Smooth muscle cell (in vitro differentiated cells): ENCODE results near the gene CDK19. TPM values are rescaled to one million over a fixed set of nuclear protein-coding genes. Genes with fewer than 3 reads are reported as not detected.

Experiments
- DNase-seq: peaks from one replicate; lab custom pipeline; 2025; ENCODE audit not compliant: unreplicated experiment; lab: John Stamatoyannopoulos, UW
- H2AFZ ChIP-seq: fragments of 200-600 bp; sonication (generic); 2 replicates; pipeline ENCODE4 v1.6.0; 2016; ENCODE audit warnings: antibody characterized with exemption, low read depth, mild to moderate bottlenecking
- H3F3A ChIP-seq: fragments of 200-600 bp; sonication (generic); 2 replicates; pipeline ENCODE4 v1.6.0; 2017; ENCODE audit warnings: antibody characterized with exemption, low read depth
- H3K27ac ChIP-seq: fragments of 200-600 bp; sonication (generic); 2 replicates; pipeline ENCODE4 v1.5.1; 2016; ENCODE audit warnings: low read depth, mild to moderate bottlenecking
- H3K27me3 ChIP-seq: fragments of 200-600 bp; sonication (generic); 2 replicates; pipeline ENCODE4 v1.6.1; 2016; ENCODE audit warnings: low read depth, mild to moderate bottlenecking
- H3K36me3 ChIP-seq: fragments of 200-600 bp; sonication (generic); 2 replicates; pipeline ENCODE4 v1.5.1; 2016; ENCODE audit warnings: low read depth
- H3K4me1 ChIP-seq: fragments of 200-600 bp; sonication (generic); 2 replicates; pipeline ENCODE4 v1.5.1; 2016; ENCODE audit warnings: low read depth
- H3K4me2 ChIP-seq: fragments of 200-600 bp; sonication (generic); 2 replicates; pipeline ENCODE4 v1.6.0; 2016; ENCODE audit warnings: mild to moderate bottlenecking
- H3K4me3 ChIP-seq: fragments of 200-600 bp; sonication (generic); 2 replicates; pipeline ENCODE4 v1.5.1; 2016; ENCODE audit warnings: mild to moderate bottlenecking
- H3K79me2 ChIP-seq: fragments of 200-600 bp; sonication (generic); 2 replicates; pipeline ENCODE4 v1.6.0; 2016; ENCODE audit warnings: low read depth, mild to moderate bottlenecking
- H3K9ac ChIP-seq: fragments of 200-600 bp; sonication (generic); 2 replicates; pipeline ENCODE4 v1.6.0; 2016; ENCODE audit warnings: low read depth
- H3K9me3 ChIP-seq: fragments of 200-600 bp; sonication (generic); replicated peaks from 2 replicates; pipeline ENCODE4 v1.5.1; 2016; ENCODE audit warnings: low read depth
- H4K20me1 ChIP-seq: fragments of 200-600 bp; sonication (generic); 2 replicates; pipeline ENCODE4 v1.6.0; 2016; ENCODE audit warnings: low read depth
- CTCF ChIP-seq: fragments of 200-600 bp; sonication (generic); IDR thresholded peaks from 2 replicates; pipeline ENCODE4 v1.5.1; 2017; ENCODE audit warnings: borderline replicate concordance, mild to moderate bottlenecking, antibody characterized with exemption; ENCODE audit not compliant: insufficient read depth, poor library complexity, severe bottlenecking
- WGBS: methylation state at CpG from one replicate; pipeline ENCODE4 v1.1.7; 2016; ENCODE audit warnings: low lambda C conversion rate; 5-methylcytosine and 5-hydroxymethylcytosine counted together
- polyA plus RNA-seq: library from polyadenylated mRNA; unstranded; fragments of >200 nt; fragmentation: Nextera tagmentation; extraction: Ambion mirVana; gene quantifications from 2 replicates; pipeline ENCODE4 v1.2.1, GENCODE V29; 2016
- total RNA-seq: library from RNA; depleted of rRNA; stranded (reverse); fragments of >200 nt; gene quantifications from 2 replicates; pipeline ENCODE4 v1.2.3, GENCODE V29; 2014

Gene CDK19
- total and polyA plus RNA-seq, 2 experiments from 2014 or later: 3.7 to 14.0 TPM

- Histone ChIP-seq H3K4me3 (no peak overlapping the region), H3F3A (no peaks in the 10 kb centered on the region), H3K27ac (no peak overlapping the region), H3K79me2 (no peaks in the 10 kb centered on the region), H3K36me3 (no peaks in the 10 kb centered on the region), H3K9me3 (no peaks in the 10 kb centered on the region), H3K4me1 (no peaks in the 10 kb centered on the region), H2AFZ (no peak overlapping the region), H4K20me1 (no peaks in the 10 kb centered on the region), H3K27me3 (no peaks in the 10 kb centered on the region), H3K4me2 (no peak overlapping the region), H3K9ac (no peak overlapping the region)
- no peak for DNase-seq
- TF ChIP-seq CTCF: no peak
Observed at GRCh38 chr6:110649704-110650103, 165.6 kb downstream of the CDK19 start.

- no peak for DNase-seq
Observed at GRCh38 chr6:110646951-110647910, 168.0 kb downstream of the CDK19 start.

GRCh38 chr6:110646419-110646698, 168.9 kb downstream of the CDK19 start:
- no peaks in the 10 kb centered on the region for H3F3A ChIP-seq
- no peaks in the 10 kb centered on the region for H4K20me1 ChIP-seq
- H3K9me3 ChIP-seq: no peaks in the 10 kb centered on the region
- no peaks in the 10 kb centered on the region for H3K79me2 ChIP-seq
- no peaks in the 10 kb centered on the region for H3K4me1 ChIP-seq
- 93% methylated on average over 17 of the region's 17 CpGs for WGBS
- no peaks in the 10 kb centered on the region for H3K27me3 ChIP-seq
- no peak overlapping the region for H3K9ac ChIP-seq
- no peak overlapping the region for H3K4me3 ChIP-seq
- DNase-seq: no peak
- H3K4me2 ChIP-seq: no peak overlapping the region
- H3K36me3 ChIP-seq: no peaks in the 10 kb centered on the region
- no peak for TF ChIP-seq CTCF
- H3K27ac ChIP-seq: no peak overlapping the region
- H2AFZ ChIP-seq: no peak overlapping the region

More at GRCh38 chr6:110646951-110647910, 168.0 kb downstream of the CDK19 start:
- Histone ChIP-seq H3K4me2 (no peak overlapping the region), H3K27ac (no peak overlapping the region), H2AFZ (no peak overlapping the region), H4K20me1 (no peaks in the 10 kb centered on the region), H3F3A (no peaks in the 10 kb centered on the region), H3K9me3 (no peaks in the 10 kb centered on the region), H3K4me1 (no peaks in the 10 kb centered on the region), H3K27me3 (no peaks in the 10 kb centered on the region), H3K36me3 (no peaks in the 10 kb centered on the region), H3K4me3 (no peak overlapping the region), H3K9ac (no peak overlapping the region), H3K79me2 (no peaks in the 10 kb centered on the region)
- TF ChIP-seq CTCF: peak; percentile 34
- 95% methylated on average over 19 of the region's 19 CpGs for WGBS
